ENCODE measurements around the gene LONRF2. TPM values are rescaled to one million over a fixed set of nuclear protein-coding genes. Genes with fewer than 3 reads are reported as not detected.

LONRF2 gene
- polyA plus RNA-seq, 2 donors, result 0.33 to 0.51 TPM

DNA sequence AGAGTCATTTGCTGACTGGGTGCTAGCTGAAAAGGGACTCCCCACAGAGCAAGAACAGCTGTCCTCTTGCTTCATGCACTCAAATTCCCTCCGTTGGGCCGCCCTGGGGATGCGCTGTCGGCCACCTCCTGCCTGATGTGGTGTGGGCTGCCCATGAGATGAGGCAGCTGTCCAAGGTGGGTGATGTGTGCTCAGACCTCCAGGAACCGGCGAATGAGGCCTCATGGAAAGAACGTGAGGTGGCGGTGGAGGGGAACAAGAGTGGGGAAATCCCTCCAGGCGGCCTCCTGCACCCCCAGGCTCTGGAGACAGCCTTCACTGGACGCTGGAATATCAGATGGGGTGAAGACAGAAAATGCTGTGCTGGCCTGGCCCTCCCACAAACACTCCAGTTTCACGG, 79.8 kb downstream of the LONRF2 start:
- no peak overlapping the region for H3K27ac ChIP-seq (ENCODE audit: low read depth in 2 of 2, low read length in 1 of 2)
- WGBS, 2 donors, result 85 to 86% methylated on average over 11 of the region's 11 CpGs

DNA sequence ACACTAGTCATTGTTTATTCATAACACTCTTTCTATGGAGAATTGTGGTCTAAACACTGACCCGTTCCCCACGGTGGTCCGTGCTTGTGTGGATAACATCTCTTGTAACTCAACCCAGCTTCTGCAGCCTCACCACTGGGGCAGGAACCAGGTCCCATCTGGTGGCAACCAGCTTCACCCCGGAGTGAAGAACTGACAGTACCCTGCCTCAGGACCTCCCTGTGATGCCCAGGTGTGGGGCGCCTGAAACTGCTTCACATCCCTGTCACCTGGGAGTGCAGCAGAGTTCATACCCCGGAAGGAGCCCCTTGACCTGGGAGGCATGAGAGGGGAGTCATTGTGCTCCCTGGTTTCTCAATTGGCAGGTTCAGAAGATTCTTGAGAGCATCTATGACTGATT, 81.1 kb downstream of the LONRF2 start:
- H3K27ac ChIP-seq (ENCODE audit: low read depth in 2 of 2, low read length in 1 of 2), result no peak overlapping the region
- WGBS, 2 donors, result 91% methylated on average over 6 of the region's 6 CpGs
- H3K4me1 ChIP-seq (ENCODE audit: control insufficient read depth in 2 of 2, insufficient read depth in 2 of 2, low read length in 1 of 2), result no peaks in the 10 kb centered on the region
- no peak overlapping the region for H3K4me3 ChIP-seq (ENCODE audit: low read depth in 1 of 2, low read length in 2 of 2)
- H3K36me3 ChIP-seq (ENCODE audit: control insufficient read depth in 2 of 2, insufficient read depth in 2 of 2, low read length in 1 of 2), result no peaks in the 10 kb centered on the region
- peaks cover 0 to 3% of the 10 kb centered on the region in 2 donors for H3K27me3 ChIP-seq (ENCODE audit: control insufficient read depth in 1 of 2, insufficient read depth in 2 of 2, low read length in 2 of 2)
- H3K9me3 ChIP-seq (ENCODE audit: control insufficient read depth in 2 of 2, insufficient read depth in 1 of 2, low read depth in 1 of 2, low read length in 1 of 2), result no peaks in the 10 kb centered on the region

More for the DNA sequence above, 79.8 kb downstream of the LONRF2 start:
- H3K27me3 ChIP-seq (ENCODE audit: control insufficient read depth in 1 of 2, insufficient read depth in 2 of 2, low read length in 2 of 2), result peaks cover 0 to 3% of the 10 kb centered on the region in 2 donors
- no peaks in the 10 kb centered on the region for H3K9me3 ChIP-seq (ENCODE audit: control insufficient read depth in 2 of 2, insufficient read depth in 1 of 2, low read depth in 1 of 2, low read length in 1 of 2)
- H3K4me3 ChIP-seq (ENCODE audit: low read depth in 1 of 2, low read length in 2 of 2), result no peak overlapping the region
- H3K36me3 ChIP-seq (ENCODE audit: control insufficient read depth in 2 of 2, insufficient read depth in 2 of 2, low read length in 1 of 2), result no peaks in the 10 kb centered on the region
- H3K4me1 ChIP-seq (ENCODE audit: control insufficient read depth in 2 of 2, insufficient read depth in 2 of 2, low read length in 1 of 2), result no peaks in the 10 kb centered on the region

DNA sequence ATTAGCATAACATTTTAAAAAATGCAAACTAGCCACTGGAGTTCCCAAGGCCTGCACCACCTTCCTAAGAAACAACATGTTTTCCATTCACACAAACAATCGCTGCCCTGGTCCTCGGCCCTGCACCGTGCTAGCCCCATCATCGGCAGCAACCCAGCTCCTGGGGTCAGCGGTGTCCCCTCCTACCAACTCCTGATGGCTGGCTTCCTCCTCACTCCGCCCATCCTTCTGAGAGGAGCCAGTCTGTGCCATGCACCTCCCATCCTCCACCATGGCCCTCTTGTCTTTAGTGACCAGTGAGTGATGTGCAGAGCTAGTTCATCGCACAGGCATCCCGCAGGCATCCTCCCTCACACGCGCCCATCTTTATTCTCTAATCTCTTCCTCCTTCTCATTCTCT, 81.9 kb downstream of the LONRF2 start:
- Histone ChIP-seq H3K27me3 (ENCODE audit: control insufficient read depth in 1 of 2, insufficient read depth in 2 of 2, low read length in 2 of 2) (peaks cover 0 to 3% of the 10 kb centered on the region in 2 donors), H3K27ac (ENCODE audit: low read depth in 2 of 2, low read length in 1 of 2) (no peak overlapping the region), H3K36me3 (ENCODE audit: control insufficient read depth in 2 of 2, insufficient read depth in 2 of 2, low read length in 1 of 2) (no peaks in the 10 kb centered on the region), H3K4me3 (ENCODE audit: low read depth in 1 of 2, low read length in 2 of 2) (no peak overlapping the region), H3K9me3 (ENCODE audit: control insufficient read depth in 2 of 2, insufficient read depth in 1 of 2, low read depth in 1 of 2, low read length in 1 of 2) (no peaks in the 10 kb centered on the region), H3K4me1 (ENCODE audit: control insufficient read depth in 2 of 2, insufficient read depth in 2 of 2, low read length in 1 of 2) (no peaks in the 10 kb centered on the region)
- WGBS, 2 donors, result 93 to 94% methylated on average over 10 of the region's 10 CpGs

DNA sequence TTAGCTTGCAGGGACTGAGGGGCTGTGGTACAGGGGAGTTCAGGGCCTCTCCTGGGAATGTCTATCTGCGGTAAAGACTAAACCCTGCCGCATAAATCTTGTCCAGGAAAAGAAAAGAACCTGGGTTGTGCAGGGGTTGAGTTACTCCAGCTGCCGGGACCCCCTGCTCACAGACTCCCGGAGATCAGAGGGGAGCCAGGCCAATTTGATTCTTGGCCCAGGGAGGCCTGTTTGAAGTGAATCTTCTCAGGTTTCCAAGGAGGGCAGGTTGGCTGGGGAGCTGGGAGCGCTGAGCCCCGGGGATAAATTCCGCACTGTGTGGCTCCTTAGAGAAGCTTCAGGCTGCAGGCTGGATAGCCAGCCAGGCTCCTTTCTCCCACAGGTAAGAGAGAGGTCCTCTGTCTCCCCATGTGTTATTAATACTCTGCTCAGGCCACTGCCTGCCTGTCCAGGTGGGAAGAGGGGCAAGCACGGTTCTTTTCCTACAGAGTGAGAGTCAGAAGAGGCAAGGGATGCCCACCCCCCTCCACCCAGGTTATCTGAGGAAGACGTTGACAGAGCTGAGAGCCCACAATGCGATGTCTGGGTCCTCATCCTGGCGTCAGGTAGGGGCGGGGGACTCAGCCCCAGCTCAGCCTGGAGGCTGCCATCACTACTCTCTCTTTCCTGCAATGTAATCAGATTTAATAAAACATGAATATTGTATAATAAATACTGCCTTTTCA, 82.7 kb downstream of the LONRF2 start:
- Histone ChIP-seq H3K4me3 (ENCODE audit: low read depth in 1 of 2, low read length in 2 of 2) (no peak overlapping the region), H3K4me1 (ENCODE audit: control insufficient read depth in 2 of 2, insufficient read depth in 2 of 2, low read length in 1 of 2) (no peaks in the 10 kb centered on the region), H3K27ac (ENCODE audit: low read depth in 2 of 2, low read length in 1 of 2) (no peak overlapping the region), H3K27me3 (ENCODE audit: control insufficient read depth in 1 of 2, insufficient read depth in 2 of 2, low read length in 2 of 2) (peaks cover 0 to 3% of the 10 kb centered on the region in 2 donors), H3K9me3 (ENCODE audit: control insufficient read depth in 2 of 2, insufficient read depth in 1 of 2, low read depth in 1 of 2, low read length in 1 of 2) (no peaks in the 10 kb centered on the region), H3K36me3 (ENCODE audit: control insufficient read depth in 2 of 2, insufficient read depth in 2 of 2, low read length in 1 of 2) (no peaks in the 10 kb centered on the region)
- 72 to 73% methylated on average over 12 of the region's 12 CpGs for WGBS, 2 donors

DNA sequence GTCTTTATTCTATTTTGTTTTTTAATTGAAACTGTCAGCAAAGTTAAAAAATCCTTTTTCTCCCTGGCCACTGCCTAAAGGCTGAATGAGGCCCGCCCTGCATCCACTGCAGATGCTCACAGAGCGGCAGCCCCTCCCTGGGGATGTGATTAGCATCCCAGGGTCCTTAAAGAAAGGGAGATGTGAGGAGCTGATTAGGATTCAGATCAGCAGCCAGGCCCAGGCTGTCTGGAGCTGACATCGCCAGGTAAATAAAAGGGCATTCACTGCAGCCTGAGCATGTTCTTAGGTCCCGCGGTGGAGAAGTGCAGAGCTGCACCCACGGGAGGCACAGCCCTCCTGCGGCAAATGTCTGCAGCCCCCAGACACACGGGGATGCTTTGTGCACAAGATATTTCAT, 83.8 kb downstream of the LONRF2 start:
- Histone ChIP-seq H3K27me3 (ENCODE audit: control insufficient read depth in 1 of 2, insufficient read depth in 2 of 2, low read length in 2 of 2) (peaks cover 0 to 3% of the 10 kb centered on the region in 2 donors), H3K4me3 (ENCODE audit: low read depth in 1 of 2, low read length in 2 of 2) (no peak overlapping the region), H3K36me3 (ENCODE audit: control insufficient read depth in 2 of 2, insufficient read depth in 2 of 2, low read length in 1 of 2) (no peaks in the 10 kb centered on the region), H3K4me1 (ENCODE audit: control insufficient read depth in 2 of 2, insufficient read depth in 2 of 2, low read length in 1 of 2) (no peaks in the 10 kb centered on the region), H3K27ac (ENCODE audit: low read depth in 2 of 2, low read length in 1 of 2) (no peak overlapping the region), H3K9me3 (ENCODE audit: control insufficient read depth in 2 of 2, insufficient read depth in 1 of 2, low read depth in 1 of 2, low read length in 1 of 2) (no peaks in the 10 kb centered on the region)
- 77 to 81% methylated on average over 8 of the region's 8 CpGs for WGBS, 2 donors

DNA sequence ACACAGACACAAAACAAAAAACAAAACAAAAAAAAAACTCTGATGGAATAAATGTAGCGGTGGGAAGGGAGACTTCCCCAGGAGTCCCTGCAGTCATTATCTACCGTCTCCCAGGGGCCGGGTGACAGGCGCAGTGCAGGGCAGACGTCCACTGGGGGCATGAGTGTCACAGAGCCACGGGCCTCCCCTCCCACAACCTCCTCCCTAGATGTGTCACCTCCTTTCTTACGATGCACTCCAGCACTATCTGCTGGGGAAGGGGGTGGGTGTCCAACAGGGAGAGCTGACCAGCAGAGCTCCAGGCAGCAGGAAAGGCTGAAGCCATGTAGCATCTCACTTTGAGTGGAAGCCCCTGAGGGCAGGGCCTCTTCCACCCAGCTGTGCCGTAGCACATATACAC, 84.5 kb downstream of the LONRF2 start:
- no peaks in the 10 kb centered on the region for H3K9me3 ChIP-seq (ENCODE audit: control insufficient read depth in 2 of 2, insufficient read depth in 1 of 2, low read depth in 1 of 2, low read length in 1 of 2)
- no peaks in the 10 kb centered on the region for H3K4me1 ChIP-seq (ENCODE audit: control insufficient read depth in 2 of 2, insufficient read depth in 2 of 2, low read length in 1 of 2)
- H3K36me3 ChIP-seq (ENCODE audit: control insufficient read depth in 2 of 2, insufficient read depth in 2 of 2, low read length in 1 of 2), result no peaks in the 10 kb centered on the region
- peaks cover 0 to 3% of the 10 kb centered on the region in 2 donors for H3K27me3 ChIP-seq (ENCODE audit: control insufficient read depth in 1 of 2, insufficient read depth in 2 of 2, low read length in 2 of 2)
- no peak overlapping the region for H3K4me3 ChIP-seq (ENCODE audit: low read depth in 1 of 2, low read length in 2 of 2)
- WGBS, 2 donors, result 67 to 70% methylated on average over 8 of the region's 8 CpGs
- no peak overlapping the region for H3K27ac ChIP-seq (ENCODE audit: low read depth in 2 of 2, low read length in 1 of 2)

DNA sequence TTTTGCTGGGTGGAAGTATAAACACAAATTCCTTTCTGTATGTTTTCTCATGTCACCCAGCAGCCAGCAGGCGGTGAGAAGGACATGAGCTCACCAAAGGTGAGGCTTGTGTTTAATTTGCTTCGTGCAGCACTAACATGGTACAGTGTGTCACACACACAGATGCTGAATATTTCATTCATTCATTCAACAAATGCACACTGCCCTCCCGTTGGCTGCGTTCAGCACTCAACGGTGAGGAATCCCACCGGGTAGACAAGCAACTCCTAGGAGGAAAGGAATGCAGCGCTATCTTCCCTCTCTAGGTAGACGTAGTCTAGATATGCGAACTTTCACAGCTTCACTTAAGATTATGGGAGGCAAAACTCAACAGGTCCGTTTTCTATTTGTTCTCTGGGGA, 85.1 kb downstream of the LONRF2 start:
- Histone ChIP-seq H3K27ac (ENCODE audit: low read depth in 2 of 2, low read length in 1 of 2) (no peak overlapping the region), H3K9me3 (ENCODE audit: control insufficient read depth in 2 of 2, insufficient read depth in 1 of 2, low read depth in 1 of 2, low read length in 1 of 2) (no peaks in the 10 kb centered on the region), H3K27me3 (ENCODE audit: control insufficient read depth in 1 of 2, insufficient read depth in 2 of 2, low read length in 2 of 2) (no peaks in the 10 kb centered on the region), H3K4me1 (ENCODE audit: control insufficient read depth in 2 of 2, insufficient read depth in 2 of 2, low read length in 1 of 2) (no peaks in the 10 kb centered on the region), H3K36me3 (ENCODE audit: control insufficient read depth in 2 of 2, insufficient read depth in 2 of 2, low read length in 1 of 2) (no peaks in the 10 kb centered on the region), H3K4me3 (ENCODE audit: low read depth in 1 of 2, low read length in 2 of 2) (no peak overlapping the region)
- WGBS, 2 donors, result 72% methylated on average over 10 of the region's 10 CpGs

DNA sequence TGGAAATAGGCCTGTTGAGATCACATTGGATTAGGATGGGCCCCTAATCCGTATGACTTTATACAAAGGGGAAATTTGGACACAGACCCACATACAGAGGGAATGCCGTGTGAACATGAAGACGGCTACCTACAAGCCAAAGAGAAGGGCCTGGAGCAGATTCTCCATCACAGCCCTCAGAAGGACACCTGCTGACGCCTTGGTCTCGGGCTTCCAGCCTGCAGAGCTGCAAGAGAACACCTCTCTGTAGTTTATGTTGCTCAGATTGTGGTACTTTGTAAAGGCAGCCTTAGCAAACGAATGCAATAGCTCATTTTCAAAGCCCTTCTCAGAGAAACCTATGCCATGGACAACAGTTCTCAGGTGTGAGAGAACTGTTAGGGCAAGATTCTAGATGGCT, 86.1 kb downstream of the LONRF2 start:
- Histone ChIP-seq H3K36me3 (ENCODE audit: control insufficient read depth in 2 of 2, insufficient read depth in 2 of 2, low read length in 1 of 2) (no peaks in the 10 kb centered on the region), H3K9me3 (ENCODE audit: control insufficient read depth in 2 of 2, insufficient read depth in 1 of 2, low read depth in 1 of 2, low read length in 1 of 2) (no peaks in the 10 kb centered on the region), H3K4me3 (ENCODE audit: low read depth in 1 of 2, low read length in 2 of 2) (no peak overlapping the region), H3K4me1 (ENCODE audit: control insufficient read depth in 2 of 2, insufficient read depth in 2 of 2, low read length in 1 of 2) (no peaks in the 10 kb centered on the region), H3K27ac (ENCODE audit: low read depth in 2 of 2, low read length in 1 of 2) (no peak overlapping the region), H3K27me3 (ENCODE audit: control insufficient read depth in 1 of 2, insufficient read depth in 2 of 2, low read length in 2 of 2) (no peaks in the 10 kb centered on the region)
- WGBS, 2 donors, result 83 to 93% methylated on average over 6 of the region's 6 CpGs

DNA sequence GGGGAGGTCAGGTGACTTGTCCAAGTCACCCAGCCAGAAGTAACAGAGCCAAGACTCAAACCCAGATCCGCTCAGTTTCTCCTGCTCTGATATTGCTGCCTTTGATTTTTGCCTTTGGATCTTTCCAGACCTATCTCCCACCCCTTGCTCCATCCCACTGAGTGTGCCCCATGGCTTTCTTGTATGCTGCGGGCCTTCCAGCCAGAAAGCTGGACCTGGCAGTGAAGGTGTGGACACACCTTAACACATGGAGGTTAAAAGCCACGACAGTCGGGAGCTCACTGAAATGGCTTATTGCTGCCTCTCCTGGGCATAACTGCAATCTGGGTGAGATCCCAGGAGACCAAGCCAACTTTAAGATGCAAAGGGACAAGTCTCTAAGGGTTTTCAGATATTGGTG, 86.7 kb downstream of the LONRF2 start:
- H3K36me3 ChIP-seq (ENCODE audit: control insufficient read depth in 2 of 2, insufficient read depth in 2 of 2, low read length in 1 of 2), result no peaks in the 10 kb centered on the region
- H3K4me3 ChIP-seq (ENCODE audit: low read depth in 1 of 2, low read length in 2 of 2), result no peak overlapping the region
- no peak overlapping the region for H3K27ac ChIP-seq (ENCODE audit: low read depth in 2 of 2, low read length in 1 of 2)
- 91 to 93% methylated on average over 4 of the region's 4 CpGs for WGBS, 2 donors
- no peaks in the 10 kb centered on the region for H3K27me3 ChIP-seq (ENCODE audit: control insufficient read depth in 1 of 2, insufficient read depth in 2 of 2, low read length in 2 of 2)
- H3K4me1 ChIP-seq (ENCODE audit: control insufficient read depth in 2 of 2, insufficient read depth in 2 of 2, low read length in 1 of 2), result no peaks in the 10 kb centered on the region
- no peaks in the 10 kb centered on the region for H3K9me3 ChIP-seq (ENCODE audit: control insufficient read depth in 2 of 2, insufficient read depth in 1 of 2, low read depth in 1 of 2, low read length in 1 of 2)

DNA sequence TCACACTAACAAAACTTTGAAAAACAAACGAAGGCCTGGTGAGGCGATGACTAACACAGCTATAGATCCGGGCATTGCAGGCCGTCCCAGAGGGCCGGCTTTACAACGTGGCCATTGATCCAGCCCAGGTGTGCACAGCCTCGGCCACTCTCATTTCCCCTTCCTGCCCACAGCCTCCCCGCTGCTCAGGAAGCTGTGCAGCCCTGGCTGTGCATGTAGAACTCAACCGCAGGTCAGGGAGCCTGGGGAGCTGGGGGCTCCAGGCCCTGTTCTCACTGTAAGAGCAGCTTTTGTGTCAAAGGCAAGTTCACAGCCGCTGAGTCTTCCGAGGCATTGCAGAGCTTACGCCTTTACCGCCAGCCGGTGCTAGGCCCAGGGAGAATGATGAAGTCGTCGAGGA, 87.2 kb downstream of the LONRF2 start:
- Histone ChIP-seq H3K27ac (ENCODE audit: low read depth in 2 of 2, low read length in 1 of 2) (no peak overlapping the region), H3K9me3 (ENCODE audit: control insufficient read depth in 2 of 2, insufficient read depth in 1 of 2, low read depth in 1 of 2, low read length in 1 of 2) (no peaks in the 10 kb centered on the region), H3K4me3 (ENCODE audit: low read depth in 1 of 2, low read length in 2 of 2) (no peak overlapping the region), H3K4me1 (ENCODE audit: control insufficient read depth in 2 of 2, insufficient read depth in 2 of 2, low read length in 1 of 2) (no peaks in the 10 kb centered on the region), H3K36me3 (ENCODE audit: control insufficient read depth in 2 of 2, insufficient read depth in 2 of 2, low read length in 1 of 2) (no peaks in the 10 kb centered on the region), H3K27me3 (ENCODE audit: control insufficient read depth in 1 of 2, insufficient read depth in 2 of 2, low read length in 2 of 2) (no peaks in the 10 kb centered on the region)
- WGBS, 2 donors, result 65% methylated on average over 16 of the region's 16 CpGs

Data from esophagus (tissue), 2 donors.